ENCODE data around the gene ATP11A.

Gene ATP11A

GRCh38 chr13:112894673-112895481 lies 205.0 kb downstream of the ATP11A start:
- no peak for DNase-seq (ENCODE audit: low spot score)

DNA sequence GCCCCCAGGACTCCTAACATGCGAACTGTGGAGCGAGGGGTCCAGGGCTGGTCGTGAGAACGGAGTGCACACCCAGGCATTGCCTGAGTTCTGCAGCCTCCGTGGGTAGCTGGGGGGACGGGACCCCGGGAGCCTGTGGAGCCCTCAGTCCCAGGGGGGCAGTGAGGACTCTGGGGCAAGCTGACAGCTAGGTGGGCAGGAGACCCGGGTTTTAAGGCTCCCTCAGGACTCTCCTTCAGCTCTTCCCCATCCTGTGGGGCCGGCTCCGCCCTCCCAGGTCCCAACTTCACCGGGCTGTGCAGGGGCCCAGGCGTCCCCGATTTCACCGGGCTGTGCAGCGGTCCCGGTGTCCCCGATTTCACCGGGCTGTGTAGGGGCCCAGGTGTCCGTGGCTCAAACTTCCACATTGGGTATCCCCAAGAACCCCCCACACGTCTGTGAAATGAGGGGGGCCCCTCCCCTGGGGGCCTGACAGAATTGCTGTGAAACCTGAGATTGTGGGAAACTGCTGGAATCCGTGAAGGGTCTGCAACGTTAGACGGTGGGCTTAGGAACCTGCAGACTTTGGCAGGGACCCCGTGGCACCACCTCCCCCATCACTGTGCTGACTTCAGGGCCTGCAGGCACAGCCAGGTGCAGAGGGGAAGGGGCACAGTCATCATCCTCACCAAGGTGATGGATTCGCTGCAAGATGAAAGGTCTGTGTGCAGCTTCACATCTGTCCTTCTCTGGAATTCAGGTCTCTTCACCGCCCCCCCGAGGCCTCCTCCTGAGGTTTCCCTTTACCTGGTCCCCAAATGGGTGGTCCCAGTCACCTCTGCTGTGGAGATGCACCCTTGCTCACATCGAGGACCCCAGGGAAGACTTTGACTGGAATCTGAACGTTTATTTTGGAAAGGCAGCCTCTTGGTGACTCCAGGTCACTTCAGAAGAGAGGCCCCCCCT lies 206.0 kb downstream of the ATP11A start:
- no peak for DNase-seq (ENCODE audit: low spot score)

DNA sequence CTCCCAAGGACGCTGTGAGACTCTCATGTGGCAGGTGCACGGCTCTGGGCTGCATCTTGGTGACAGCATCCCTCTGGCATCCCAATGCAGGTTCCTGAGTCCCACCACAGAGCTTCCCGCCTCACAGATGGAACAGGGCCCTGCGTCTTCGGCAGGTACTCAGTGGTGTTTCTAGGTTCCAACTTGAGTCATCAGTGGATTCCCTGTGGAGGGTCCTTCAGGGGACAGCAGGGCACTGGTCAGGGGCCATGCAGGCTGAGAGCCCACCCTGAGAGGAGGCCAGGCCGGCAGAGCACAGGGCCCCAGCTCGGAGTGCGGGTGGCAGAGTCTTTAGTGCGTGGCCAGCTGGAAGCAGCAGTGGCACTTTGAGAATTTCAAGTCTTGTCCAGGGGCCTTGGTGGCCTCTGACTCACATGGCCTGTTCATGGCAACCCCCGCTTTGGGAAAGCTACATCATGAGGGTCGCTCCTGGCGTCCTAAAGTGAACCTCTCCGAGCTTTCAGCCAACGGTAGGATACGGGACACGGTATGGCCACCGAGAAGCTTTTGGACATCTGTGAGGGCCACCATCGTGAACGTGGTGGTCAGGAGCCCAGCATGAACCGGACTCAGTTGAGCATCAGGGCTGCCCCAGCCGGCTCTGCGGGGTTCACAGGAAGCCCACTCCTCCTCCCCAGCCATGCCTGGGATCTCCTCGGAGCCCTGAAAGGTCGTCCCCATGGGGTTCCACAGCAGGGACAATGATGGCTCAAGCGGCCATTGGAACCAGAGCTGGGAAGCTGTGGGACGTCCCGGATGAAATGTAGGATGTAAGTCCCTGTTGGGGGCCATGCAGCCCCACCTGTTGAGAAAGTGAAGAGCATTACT lies 207.1 kb downstream of the ATP11A start:
- DNase-seq (ENCODE audit: low spot score) = no peak

GRCh38 chr13:112897603-112897955 lies 207.7 kb downstream of the ATP11A start:
- DNase-seq (ENCODE audit: low spot score) = no peak

GRCh38 chr13:112897956-112898620 lies 208.2 kb downstream of the ATP11A start:
- no peak for DNase-seq (ENCODE audit: low spot score)

DNA sequence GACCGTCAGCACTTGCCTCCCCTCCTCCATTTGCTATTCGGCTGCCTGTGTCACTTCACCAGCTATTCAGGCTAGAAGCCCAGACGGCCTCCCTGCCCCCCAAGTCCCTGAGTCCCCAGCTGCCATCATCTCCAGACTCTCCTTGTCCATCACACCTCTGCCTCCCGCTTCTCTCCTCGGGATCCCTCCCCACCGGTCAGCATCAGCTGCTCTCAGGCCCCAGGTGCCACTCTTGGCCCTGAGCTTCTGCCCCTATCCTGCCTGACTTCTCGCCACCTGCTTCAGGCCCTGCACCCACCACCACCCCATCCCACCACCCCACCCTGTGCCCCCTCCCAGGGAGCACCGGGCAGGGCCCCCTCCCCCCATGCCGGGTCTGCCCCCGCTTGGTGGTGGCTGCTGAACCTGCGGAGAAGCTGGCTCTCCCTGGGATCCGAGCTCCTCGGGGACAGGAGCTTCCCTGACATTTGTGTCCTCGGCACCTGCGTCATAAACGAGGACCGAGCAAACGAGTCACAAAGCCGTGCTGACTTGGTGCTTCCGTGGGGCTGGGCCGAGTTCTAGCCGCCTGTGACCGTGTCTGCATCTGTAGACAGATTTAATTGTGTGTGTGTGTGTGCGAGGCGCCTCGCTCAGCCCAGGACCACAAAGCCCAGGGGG lies 208.9 kb downstream of the ATP11A start:
- DNase-seq (ENCODE audit: low spot score) = no peak

- no peak for DNase-seq (ENCODE audit: low spot score)
Measured at GRCh38 chr13:112899281-112900225, 209.7 kb downstream of the ATP11A start.

DNA sequence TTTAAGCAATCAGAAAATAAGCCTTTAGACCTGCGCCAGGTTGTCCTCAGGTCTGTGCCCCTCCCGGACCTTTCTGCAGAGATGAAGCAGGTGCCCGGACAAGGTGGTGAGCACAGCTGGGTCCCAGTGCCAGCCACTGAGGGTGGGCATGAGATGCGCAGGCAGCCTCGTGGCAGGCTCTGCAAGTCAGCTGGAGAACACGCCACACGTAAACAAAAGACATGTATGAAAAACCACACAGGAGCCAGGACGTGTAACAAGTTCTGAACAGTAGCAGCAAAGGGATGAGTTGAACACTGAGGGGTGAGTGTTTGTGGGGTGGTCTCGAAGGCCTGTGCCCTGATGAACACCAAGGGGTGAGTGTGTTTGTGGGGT lies 210.4 kb downstream of the ATP11A start:
- DNase-seq (ENCODE audit: low spot score) = no peak

DNA sequence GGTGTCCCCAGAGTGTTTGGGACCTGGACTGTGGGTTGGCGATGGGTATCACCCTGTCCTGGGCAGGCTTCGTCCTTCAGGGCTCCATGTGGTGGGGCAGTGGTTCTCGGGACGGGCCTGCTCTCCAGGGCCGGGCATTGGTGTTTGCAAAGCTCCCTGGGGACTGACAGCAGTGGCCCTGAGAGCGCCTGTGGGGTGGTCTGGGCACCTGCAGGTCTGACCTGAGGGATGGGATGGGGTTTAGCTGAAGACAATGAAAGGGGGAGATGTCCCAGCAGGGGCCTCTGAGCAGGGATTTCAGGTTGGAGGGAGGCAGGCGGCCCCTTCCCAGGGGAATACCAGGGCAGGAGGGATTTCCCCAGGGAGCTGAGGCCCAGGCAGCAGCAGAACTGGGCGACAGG lies 210.9 kb downstream of the ATP11A start:
- no peak for DNase-seq (ENCODE audit: low spot score)

DNA sequence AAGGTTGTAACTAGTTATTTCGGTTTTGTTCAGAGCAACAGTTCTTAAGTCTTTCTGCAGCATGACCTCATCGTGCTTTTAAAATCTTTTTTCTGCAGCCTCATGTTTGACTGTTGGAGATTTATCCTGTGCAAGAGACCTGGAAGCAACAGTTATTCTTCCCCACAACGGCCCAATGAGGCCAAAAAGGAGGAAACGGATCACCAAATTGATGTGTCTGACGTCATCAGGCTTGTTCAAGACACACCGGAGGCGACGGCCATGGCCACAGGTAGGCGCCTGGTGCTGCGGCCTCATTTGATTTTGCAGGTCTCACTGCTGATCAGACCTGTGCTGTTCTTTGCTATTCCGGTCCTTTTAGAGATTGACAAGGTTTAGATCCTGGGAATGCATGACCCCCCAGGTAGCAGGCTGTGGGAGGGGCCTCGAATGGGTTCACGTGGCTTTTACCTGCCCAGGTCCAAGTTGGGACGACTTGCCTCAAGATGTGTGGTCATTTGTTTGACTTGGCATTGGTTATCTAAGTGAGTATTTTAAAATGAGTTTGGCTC lies 212.3 kb downstream of the ATP11A start:
- DNase-seq (ENCODE audit: low spot score) = no peak

DNA sequence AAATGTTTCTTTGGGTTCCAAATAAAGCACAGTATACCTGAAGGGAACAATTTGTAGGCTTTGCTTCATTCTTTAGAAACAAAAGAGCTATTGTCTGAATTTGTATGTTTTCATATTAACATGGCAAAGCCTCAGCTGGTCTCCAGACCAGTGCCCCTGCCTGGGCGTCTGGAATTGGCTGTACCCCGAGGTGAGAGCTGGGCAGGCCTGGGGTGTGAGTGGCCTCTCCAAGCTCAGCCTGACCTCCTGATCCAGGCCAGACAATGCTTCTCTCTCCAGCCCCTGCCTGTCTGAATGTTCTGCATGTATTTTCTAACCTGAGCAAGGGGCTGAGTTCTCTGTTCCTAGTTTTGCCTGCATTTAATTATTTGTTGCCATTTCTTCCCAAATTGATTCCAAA lies 212.8 kb downstream of the ATP11A start:
- no peak for DNase-seq (ENCODE audit: low spot score)

DNA sequence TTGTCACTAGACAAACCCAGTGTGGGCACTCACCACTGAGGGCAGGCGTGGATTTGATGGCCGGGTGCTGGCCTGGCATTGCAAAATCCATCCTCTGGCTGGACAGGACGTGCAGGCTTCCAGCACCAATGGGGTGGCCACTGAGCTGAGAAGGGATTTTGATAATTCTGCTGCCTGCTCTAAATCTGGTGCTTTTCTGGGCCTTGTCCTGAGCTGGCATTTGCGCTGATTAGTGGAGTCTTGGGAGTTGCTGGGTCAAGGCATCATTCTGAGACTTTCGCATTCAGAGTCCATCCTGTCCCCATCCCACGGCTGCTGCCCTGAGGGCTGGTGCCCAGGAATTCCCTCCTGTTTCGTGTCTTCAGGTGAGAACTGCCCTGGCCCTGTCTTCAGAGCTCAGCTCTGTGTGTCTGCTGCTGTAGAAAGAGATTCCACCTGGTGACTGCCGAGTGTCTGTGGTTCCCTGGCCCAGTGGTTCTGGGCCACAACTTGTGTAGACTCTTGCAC lies 213.3 kb downstream of the ATP11A start:
- no peak for DNase-seq (ENCODE audit: low spot score)

GRCh38 chr13:112903606-112904195 lies 213.9 kb downstream of the ATP11A start:
- DNase-seq (ENCODE audit: low spot score) = no peak

GRCh38 chr13:112904436-112904960 lies 214.7 kb downstream of the ATP11A start:
- DNase-seq (ENCODE audit: low spot score) = no peak

DNA sequence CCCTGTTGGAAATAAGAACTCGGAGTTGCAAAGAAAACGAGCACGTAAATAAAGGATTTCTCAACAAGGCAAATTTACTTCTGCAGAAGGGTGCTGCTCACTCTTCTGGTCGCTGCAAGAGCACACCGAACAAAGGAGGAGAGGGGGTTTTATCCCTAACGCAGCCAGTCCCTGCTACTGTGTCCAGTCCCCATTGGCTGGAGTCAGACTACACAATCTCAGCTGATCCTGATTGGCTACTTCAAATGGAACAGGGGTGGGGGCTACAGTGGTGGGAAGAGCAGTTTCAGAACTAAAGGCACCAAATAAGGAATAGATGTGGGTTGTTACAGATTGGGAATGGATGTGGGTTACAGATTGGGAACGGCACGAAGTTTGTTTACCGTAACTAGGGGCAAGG lies 215.2 kb downstream of the ATP11A start:
- DNase-seq (ENCODE audit: low spot score) = no peak

- no peak for DNase-seq (ENCODE audit: low spot score)
Measured at GRCh38 chr13:112905619-112905989, 215.8 kb downstream of the ATP11A start.

DNA sequence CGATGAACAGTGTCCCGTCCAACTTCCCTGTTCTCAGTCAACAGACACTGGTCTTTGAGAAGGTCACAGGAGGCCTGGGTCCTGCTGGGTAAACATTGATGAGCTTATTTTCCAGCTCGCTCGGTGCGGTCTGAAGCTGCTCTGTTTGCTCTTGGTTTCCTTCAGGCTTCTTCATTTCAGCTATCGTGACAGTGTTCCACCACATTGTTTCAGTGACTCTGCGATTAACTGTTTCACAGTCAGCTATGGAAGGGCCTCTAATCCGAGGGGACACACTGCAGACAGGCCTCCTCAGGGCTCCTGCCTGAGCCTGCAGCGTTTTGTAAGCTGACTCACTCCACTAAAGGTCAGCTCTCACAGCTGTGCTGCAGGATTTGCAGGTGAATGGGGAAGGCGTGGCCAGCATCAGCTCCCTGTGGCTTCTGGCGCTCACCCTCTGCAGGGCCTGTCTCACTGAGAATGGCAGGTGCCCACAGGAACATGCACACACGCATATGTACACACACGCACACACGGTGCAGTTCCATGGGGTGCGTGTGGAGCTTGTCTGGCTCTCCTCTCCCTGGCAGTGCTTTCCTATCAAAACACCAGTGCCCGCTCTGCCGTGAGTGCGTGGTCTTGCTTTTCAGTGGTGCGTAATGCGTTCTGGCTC lies 216.3 kb downstream of the ATP11A start:
- peak; percentile 31 for DNase-seq (ENCODE audit: low spot score)

DNA sequence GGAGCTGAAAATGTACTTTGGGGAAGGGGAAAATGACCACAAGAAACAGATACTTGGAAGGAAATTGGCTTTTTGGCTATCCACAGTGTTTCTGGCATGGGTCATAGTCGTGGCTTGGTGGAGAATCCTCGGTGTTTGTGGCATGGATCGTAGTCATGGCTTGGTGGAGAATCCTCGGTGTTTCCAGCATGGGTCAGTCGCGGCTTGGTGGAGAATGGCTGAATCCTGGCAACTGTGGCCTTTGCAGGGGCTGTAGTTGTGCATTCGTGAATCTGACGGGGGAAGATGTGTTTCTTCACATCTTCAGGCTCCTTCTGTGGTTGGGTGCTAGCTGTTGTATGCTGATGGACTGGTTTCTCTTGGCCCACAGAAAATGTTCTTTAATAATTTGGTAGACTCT lies 217.4 kb downstream of the ATP11A start:
- no peak for DNase-seq (ENCODE audit: low spot score)
